ENCODE measurements around the gene ZNF775. TPM values are rescaled to one million over a fixed set of nuclear protein-coding genes. Genes with fewer than 3 reads are reported as not detected.

Gene ZNF775
- total and polyA plus RNA-seq, 9 donors: 5.4 to 8.0 (median 6.2) TPM

DNA sequence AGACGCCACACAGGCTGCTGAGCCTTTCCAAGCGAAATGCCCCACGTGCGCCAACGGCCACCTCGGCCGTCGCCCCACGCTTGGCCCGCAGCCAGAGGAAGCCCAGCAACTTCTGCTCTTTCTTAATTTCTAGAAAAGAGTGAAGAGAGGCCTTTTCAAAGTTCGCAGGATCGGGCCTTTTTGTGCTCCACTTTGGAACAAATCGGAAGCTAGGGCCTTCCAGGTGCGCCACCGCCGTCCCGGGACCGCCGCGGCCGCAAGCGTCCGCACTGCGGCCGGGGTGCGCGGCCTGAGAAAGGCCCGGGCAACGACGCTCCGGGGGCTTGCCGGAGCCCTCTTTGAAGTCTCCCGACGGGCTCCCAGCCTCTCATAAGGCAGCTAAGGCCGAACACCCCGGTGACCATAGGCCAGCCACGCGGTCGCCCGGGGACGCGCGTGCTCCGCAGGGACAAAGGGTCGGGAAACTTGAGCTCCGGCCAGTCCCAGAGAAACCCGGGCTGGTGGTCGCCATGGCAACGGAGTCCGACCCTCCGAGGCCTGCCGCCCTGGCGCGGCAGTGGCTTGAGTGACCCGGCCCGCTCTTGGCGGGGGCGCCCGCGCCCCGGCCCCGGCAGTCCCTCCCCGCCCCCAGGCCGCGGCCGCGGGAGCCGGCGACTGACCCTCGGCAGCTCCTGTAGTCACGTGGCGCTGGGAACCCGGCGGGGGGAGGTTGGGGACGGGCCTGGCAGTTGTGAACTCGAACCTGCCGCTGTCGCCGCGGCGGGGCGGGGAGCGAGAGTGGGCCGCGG is 10.8 kb upstream of the ZNF775 start, which contains the start of gene REPIN1:
Gene REPIN1 (plus strand): TSS at position 727 of the 788 bp plus-strand sequence. CDS start 890 bp downstream, outside the sequence.
- Histone ChIP-seq H3K4me1 (ENCODE audit: control insufficient read depth, insufficient read depth, low read length) (peaks cover 35% of the 10 kb centered on the region), H3K4me3 (ENCODE audit: low read length) (peak within 1 kb of the TSS; percentile 90), H3K27me3 (ENCODE audit: control insufficient read depth, insufficient read depth, low read length) (no peaks in the 10 kb centered on the region), H3K9me3 (replicated peaks; ENCODE audit: control insufficient read depth, low read depth, low read length) (no peaks in the 10 kb centered on the region), H3K36me3 (ENCODE audit: control insufficient read depth, insufficient read depth, low read length) (peaks cover 34% of the 10 kb centered on the region), H3K27ac (ENCODE audit: low read length) (peak within 1 kb of the TSS; percentile 92)
- peak; percentile 97 for DNase-seq
- WGBS (ENCODE audit: insufficient coverage): under 1% methylated on average over 84 of the region's 85 CpGs

DNA sequence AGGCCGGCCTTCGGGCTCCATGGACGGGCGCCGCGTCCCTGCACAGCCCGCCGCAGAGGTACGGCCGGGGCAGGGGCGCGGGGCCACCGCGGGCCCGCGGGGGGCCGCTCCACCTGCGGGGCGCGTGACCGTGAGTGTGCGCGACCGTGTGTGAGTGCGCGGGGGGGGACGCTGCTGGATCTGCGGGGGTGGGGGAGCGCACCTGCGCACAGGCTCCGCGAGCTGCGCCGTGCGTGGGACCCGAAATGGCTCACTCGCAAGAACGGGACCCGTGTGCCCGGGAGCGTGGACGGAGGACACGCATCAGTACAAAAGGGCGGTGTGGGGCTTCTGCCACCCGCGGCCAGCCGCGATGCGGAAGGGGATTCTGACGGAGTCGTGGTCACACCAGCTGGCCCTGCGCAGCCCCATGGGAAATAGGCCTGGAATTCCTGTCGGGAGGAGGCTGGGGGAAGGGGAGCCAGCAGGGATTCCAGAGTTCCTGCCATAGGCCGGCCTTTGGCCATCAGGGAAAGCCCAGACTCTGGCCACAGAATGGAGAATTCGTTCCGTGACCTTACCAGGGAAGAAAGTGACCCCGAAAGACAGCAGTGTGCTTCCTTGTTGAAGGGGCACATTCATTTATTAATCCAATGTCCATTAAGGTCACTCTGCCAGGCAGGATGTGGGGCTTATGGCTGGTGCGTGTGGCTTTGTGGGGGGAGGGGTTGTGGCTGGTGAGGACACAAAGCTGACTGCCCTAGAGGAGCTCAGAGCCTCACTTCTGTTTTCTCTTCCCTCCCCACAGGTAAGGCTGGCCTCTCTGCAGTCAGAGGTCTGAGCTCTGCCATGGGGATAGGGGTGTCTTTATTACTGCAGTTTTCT is 10.0 kb upstream of the ZNF775 start:
- peak; percentile 82 for DNase-seq
- H3K4me1 ChIP-seq (ENCODE audit: control insufficient read depth, insufficient read depth, low read length): peaks cover 31% of the 10 kb centered on the region

DNA sequence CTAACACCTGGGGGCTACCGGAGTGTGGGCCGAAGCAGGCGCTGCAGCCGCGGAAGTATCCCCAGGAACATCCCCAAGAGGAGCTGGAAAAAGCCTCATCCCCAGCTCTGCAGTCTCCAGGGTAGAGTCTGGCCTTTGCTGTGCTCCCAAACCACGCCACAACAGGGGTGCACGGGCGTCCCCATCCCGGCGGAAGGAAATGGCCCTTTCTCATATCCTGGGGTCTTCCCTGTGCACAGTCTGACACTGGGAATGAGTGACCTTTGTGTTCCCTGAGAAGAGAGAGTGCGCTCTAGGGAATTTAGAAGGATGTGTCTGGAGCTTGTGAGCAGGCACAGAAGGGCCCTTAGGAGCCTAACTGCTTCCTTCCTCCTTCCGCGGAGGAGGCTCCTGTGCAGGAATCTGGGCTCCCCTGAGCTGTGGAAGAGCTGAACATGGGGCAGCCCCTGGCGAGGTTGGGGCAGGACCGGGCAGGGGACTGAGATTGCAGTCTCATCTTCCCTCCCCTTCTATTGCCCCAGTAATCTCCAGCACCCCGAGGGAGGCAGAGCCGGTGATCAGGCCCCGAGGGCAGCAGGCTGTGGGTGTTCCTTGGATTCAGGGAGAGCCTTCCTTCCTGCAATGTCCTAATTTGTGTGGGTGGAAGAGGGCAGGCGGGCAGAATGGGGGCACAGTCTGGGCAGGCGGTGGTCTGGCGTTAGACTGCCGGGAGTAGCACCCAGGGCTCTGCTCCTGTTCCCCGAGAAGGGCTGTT is 9.2 kb upstream of the ZNF775 start:
- Histone ChIP-seq H3K9me3 (replicated peaks; ENCODE audit: control insufficient read depth, low read depth, low read length) (no peaks in the 10 kb centered on the region), H3K4me3 (ENCODE audit: low read length) (peak overlapping the region; percentile 90), H3K4me1 (ENCODE audit: control insufficient read depth, insufficient read depth, low read length) (peaks cover 29% of the 10 kb centered on the region), H3K27me3 (ENCODE audit: control insufficient read depth, insufficient read depth, low read length) (no peaks in the 10 kb centered on the region), H3K27ac (ENCODE audit: low read length) (peak overlapping the region; percentile 92), H3K36me3 (ENCODE audit: control insufficient read depth, insufficient read depth, low read length) (peaks cover 49% of the 10 kb centered on the region)
- DNase-seq: no peak
- WGBS (ENCODE audit: insufficient coverage): 32% methylated on average over 12 of the region's 23 CpGs

More for the DNA sequence above, 10.0 kb upstream of the ZNF775 start:
- WGBS (ENCODE audit: insufficient coverage): 1% methylated on average over 54 of the region's 58 CpGs
- no peaks in the 10 kb centered on the region for H3K27me3 ChIP-seq (ENCODE audit: control insufficient read depth, insufficient read depth, low read length)
- peak overlapping the region; percentile 90 for H3K4me3 ChIP-seq (ENCODE audit: low read length)
- peaks cover 43% of the 10 kb centered on the region for H3K36me3 ChIP-seq (ENCODE audit: control insufficient read depth, insufficient read depth, low read length)
- H3K9me3 ChIP-seq (replicated peaks; ENCODE audit: control insufficient read depth, low read depth, low read length): no peaks in the 10 kb centered on the region
- peak overlapping the region; percentile 92 for H3K27ac ChIP-seq (ENCODE audit: low read length)

DNA sequence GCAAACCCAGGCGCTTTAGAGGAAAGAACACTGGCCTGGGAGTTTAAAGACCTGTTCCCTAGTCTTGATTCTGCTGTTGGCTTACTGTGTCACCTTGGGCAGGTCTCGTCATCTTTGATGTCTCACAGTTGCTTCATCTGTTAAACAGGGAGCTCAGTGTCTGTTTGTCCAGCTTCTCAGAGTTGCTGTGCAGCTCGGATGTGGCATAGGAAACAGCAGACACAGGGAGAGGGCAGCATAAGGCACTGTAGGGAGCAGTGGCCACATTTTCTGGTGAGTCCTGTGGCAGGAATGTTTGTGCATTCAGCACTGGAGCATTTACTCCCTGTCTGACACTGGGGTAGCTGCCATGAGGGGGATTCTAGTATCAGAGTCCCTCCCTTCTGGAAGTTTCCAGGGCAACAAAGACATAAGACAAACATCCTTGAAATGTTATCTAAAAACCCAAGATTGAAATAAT is 8.5 kb upstream of the ZNF775 start:
- H3K27ac ChIP-seq (ENCODE audit: low read length): no peak overlapping the region
- peaks cover 29% of the 10 kb centered on the region for H3K4me1 ChIP-seq (ENCODE audit: control insufficient read depth, insufficient read depth, low read length)
- 70% methylated on average over 3 of the region's 3 CpGs for WGBS (ENCODE audit: insufficient coverage)
- H3K36me3 ChIP-seq (ENCODE audit: control insufficient read depth, insufficient read depth, low read length): peaks cover 49% of the 10 kb centered on the region
- DNase-seq: no peak
- H3K4me3 ChIP-seq (ENCODE audit: low read length): no peak overlapping the region
- H3K9me3 ChIP-seq (replicated peaks; ENCODE audit: control insufficient read depth, low read depth, low read length): no peaks in the 10 kb centered on the region
- no peaks in the 10 kb centered on the region for H3K27me3 ChIP-seq (ENCODE audit: control insufficient read depth, insufficient read depth, low read length)

DNA sequence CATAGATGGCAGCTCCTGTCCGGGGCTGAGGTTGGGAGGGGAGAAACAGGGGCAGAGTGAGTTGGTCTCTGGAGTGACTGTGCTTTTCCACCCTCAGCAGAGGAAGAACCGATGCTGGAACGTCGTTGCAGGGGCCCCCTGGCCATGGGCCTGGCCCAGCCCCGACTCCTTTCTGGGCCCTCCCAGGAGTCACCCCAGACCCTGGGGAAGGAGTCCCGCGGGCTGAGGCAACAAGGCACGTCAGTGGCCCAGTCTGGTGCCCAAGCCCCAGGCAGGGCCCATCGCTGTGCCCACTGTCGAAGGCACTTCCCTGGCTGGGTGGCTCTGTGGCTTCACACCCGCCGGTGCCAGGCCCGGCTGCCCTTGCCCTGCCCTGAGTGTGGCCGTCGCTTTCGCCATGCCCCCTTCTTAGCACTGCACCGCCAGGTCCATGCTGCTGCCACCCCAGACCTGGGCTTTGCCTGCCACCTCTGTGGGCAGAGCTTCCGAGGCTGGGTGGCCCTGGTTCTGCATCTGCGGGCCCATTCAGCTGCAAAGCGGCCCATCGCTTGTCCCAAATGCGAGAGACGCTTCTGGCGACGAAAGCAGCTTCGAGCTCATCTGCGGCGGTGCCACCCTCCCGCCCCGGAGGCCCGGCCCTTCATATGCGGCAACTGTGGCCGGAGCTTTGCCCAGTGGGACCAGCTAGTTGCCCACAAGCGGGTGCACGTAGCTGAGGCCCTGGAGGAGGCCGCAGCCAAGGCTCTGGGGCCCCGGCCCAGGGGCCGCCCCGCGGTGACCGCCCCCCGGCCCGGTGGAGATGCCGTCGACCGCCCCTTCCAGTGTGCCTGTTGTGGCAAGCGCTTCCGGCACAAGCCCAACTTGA is 7.8 kb upstream of the ZNF775 start:
- DNase-seq: no peak
- Histone ChIP-seq H3K27me3 (ENCODE audit: control insufficient read depth, insufficient read depth, low read length) (no peaks in the 10 kb centered on the region), H3K36me3 (ENCODE audit: control insufficient read depth, insufficient read depth, low read length) (peaks cover 49% of the 10 kb centered on the region), H3K27ac (ENCODE audit: low read length) (no peak overlapping the region), H3K4me1 (ENCODE audit: control insufficient read depth, insufficient read depth, low read length) (peaks cover 31% of the 10 kb centered on the region), H3K9me3 (replicated peaks; ENCODE audit: control insufficient read depth, low read depth, low read length) (no peaks in the 10 kb centered on the region), H3K4me3 (ENCODE audit: low read length) (no peak overlapping the region)
- 91% methylated on average over 46 of the region's 48 CpGs for WGBS (ENCODE audit: insufficient coverage)

DNA sequence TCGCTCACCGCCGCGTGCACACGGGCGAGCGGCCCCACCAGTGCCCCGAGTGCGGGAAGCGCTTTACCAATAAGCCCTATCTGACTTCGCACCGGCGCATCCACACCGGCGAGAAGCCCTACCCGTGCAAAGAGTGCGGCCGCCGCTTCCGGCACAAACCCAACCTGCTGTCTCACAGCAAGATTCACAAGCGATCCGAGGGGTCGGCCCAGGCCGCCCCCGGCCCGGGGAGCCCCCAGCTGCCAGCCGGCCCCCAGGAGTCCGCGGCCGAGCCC is 7.2 kb upstream of the ZNF775 start:
- peaks cover 35% of the 10 kb centered on the region for H3K4me1 ChIP-seq (ENCODE audit: control insufficient read depth, insufficient read depth, low read length)
- no peaks in the 10 kb centered on the region for H3K9me3 ChIP-seq (replicated peaks; ENCODE audit: control insufficient read depth, low read depth, low read length)
- H3K27ac ChIP-seq (ENCODE audit: low read length): no peak overlapping the region
- 84% methylated on average over 27 of the region's 30 CpGs for WGBS (ENCODE audit: insufficient coverage)
- peaks cover 49% of the 10 kb centered on the region for H3K36me3 ChIP-seq (ENCODE audit: control insufficient read depth, insufficient read depth, low read length)
- no peak overlapping the region for H3K4me3 ChIP-seq (ENCODE audit: low read length)
- H3K27me3 ChIP-seq (ENCODE audit: control insufficient read depth, insufficient read depth, low read length): no peaks in the 10 kb centered on the region
- DNase-seq: no peak

DNA sequence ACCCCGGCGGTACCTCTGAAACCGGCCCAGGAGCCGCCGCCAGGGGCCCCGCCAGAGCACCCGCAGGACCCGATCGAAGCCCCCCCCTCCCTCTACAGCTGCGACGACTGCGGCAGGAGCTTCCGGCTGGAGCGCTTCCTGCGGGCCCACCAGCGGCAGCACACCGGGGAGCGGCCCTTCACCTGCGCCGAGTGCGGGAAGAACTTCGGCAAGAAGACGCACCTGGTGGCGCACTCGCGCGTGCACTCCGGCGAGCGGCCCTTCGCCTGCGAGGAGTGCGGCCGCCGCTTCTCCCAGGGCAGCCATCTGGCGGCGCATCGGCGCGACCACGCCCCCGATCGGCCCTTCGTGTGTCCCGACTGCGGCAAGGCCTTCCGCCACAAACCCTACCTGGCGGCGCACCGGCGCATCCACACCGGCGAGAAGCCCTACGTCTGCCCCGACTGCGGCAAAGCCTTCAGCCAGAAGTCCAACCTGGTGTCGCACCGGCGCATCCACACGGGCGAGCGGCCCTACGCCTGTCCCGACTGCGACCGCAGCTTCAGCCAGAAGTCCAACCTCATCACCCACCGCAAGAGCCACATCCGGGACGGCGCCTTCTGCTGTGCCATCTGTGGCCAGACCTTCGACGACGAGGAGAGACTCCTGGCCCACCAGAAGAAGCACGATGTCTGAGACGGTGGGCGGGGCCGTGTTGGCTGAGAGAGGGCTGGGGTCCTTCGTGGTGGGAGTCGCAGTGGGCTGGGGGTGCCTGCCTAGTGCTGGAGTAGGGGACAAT is 6.7 kb upstream of the ZNF775 start:
- Histone ChIP-seq H3K4me3 (ENCODE audit: low read length) (no peak overlapping the region), H3K36me3 (ENCODE audit: control insufficient read depth, insufficient read depth, low read length) (peaks cover 49% of the 10 kb centered on the region), H3K9me3 (replicated peaks; ENCODE audit: control insufficient read depth, low read depth, low read length) (no peaks in the 10 kb centered on the region), H3K4me1 (ENCODE audit: control insufficient read depth, insufficient read depth, low read length) (peaks cover 37% of the 10 kb centered on the region), H3K27ac (ENCODE audit: low read length) (no peak overlapping the region), H3K27me3 (ENCODE audit: control insufficient read depth, insufficient read depth, low read length) (no peaks in the 10 kb centered on the region)
- DNase-seq: no peak
- 77% methylated on average over 76 of the region's 79 CpGs for WGBS (ENCODE audit: insufficient coverage)

DNA sequence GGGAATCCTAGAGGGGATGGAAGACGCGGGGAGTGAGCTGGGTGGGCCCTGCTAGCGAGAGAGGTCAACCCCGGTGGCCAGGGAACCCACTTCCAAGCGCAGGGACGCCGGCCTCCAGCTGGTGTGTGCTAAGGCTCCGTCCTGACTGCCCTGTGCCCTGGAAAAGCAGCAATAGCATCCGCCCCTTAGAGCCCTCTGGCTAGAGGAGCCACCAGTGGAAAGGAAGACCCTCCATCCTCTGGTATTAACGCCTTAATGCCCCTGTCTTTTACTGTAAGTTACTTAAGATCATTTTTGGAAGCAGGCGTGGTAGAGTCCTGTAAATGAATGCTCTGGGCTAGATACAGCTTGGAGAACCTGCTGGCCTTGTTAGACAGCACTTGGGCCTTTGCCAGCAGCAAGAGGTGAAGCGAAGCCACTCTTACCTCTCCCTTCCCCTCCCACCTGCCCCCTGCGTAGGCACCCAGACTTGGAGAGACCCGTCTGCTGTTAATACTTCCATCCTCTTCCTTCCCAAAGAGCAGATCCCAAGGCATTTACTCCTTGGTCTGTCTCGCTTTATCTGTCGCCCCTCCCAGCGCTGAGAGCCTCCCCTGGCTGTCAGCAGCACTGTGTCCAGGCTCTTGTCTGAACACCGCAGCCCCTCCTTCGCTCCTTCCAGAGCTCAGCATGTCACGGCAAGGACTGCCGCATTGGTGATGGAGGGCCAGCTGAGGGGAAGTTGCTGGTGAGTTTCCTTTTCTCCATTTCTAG is 5.9 kb upstream of the ZNF775 start:
- H3K4me1 ChIP-seq (ENCODE audit: control insufficient read depth, insufficient read depth, low read length): peaks cover 39% of the 10 kb centered on the region
- H3K9me3 ChIP-seq (replicated peaks; ENCODE audit: control insufficient read depth, low read depth, low read length): no peaks in the 10 kb centered on the region
- 79% methylated on average over 15 of the region's 21 CpGs for WGBS (ENCODE audit: insufficient coverage)
- DNase-seq: no peak
- no peak overlapping the region for H3K27ac ChIP-seq (ENCODE audit: low read length)
- H3K36me3 ChIP-seq (ENCODE audit: control insufficient read depth, insufficient read depth, low read length): peaks cover 49% of the 10 kb centered on the region
- no peaks in the 10 kb centered on the region for H3K27me3 ChIP-seq (ENCODE audit: control insufficient read depth, insufficient read depth, low read length)
- H3K4me3 ChIP-seq (ENCODE audit: low read length): no peak overlapping the region

Measured in muscle of leg (tissue), 11 donors.